Left lung (tissue), 10 donors: ENCODE results near the gene PCNA. TPM values are rescaled to one million over a fixed set of nuclear protein-coding genes. Genes with fewer than 3 reads are reported as not detected.

Experiments used
- ATAC-seq: fragments of 200-7000 bp; cut with Tn5 transposase; one replicate; pipeline ENCODE4 v1.9.1; 2020; ENCODE audit warnings: moderate library complexity
- DNase-seq, 4 donors: peaks; one replicate each; pipeline ENCODE4 v3.0.0-alpha.2; 2013 to 2020
- H3K27ac ChIP-seq, 2 donors: fragments of 200-600 bp; sonication (generic) in 1 of 2; one replicate each; pipeline versions ENCODE4 v1.5.0 to v1.8.0; 2020 to 2021
- H3K27me3 ChIP-seq, 2 donors: fragments of 200-600 bp; sonication (generic) in 1 of 2; one replicate each; pipeline versions ENCODE4 v1.5.0 to v1.8.0; 2020 to 2021
- H3K36me3 ChIP-seq, 2 donors: fragments of 200-600 bp; sonication (generic) in 1 of 2; one replicate each; pipeline versions ENCODE4 v1.5.0 to v1.8.0; 2020 to 2021
- H3K4me1 ChIP-seq, 2 donors: fragments of 200-600 bp; one replicate each; pipeline ENCODE4 v1.8.0; 2021
- H3K4me3 ChIP-seq, 2 donors: fragments of 200-600 bp; sonication (generic) in 1 of 2; one replicate each; pipeline versions ENCODE4 v1.5.0 to v1.8.0; 2020 to 2021; ENCODE audit warnings: mild to moderate bottlenecking in 1 of 2
- H3K9me3 ChIP-seq, 2 donors: fragments of 200-600 bp; sonication (generic) in 1 of 2; one replicate each; pipeline versions ENCODE4 v1.5.0 to v1.8.0; 2020 to 2021
- CTCF ChIP-seq, 2 donors: fragments of 200-600 bp; sonication (generic) in 1 of 2; IDR thresholded peaks; one replicate each; pipeline versions ENCODE4 v1.5.0 to v1.8.0; 2021; ENCODE audit warnings: antibody characterized with exemption in 2 of 2
- intact Hi-C, 2 donors: fragments of 100-400 bp; cut with DNase I; formaldehyde crosslinking; loops; one replicate each; pipeline versions ENCODE4 v1.11.2 to v1.14.2; 2022
- polyA plus RNA-seq, 6 donors: library from polyadenylated mRNA; unstranded; fragments of 120-200 nt; gene quantifications; one replicate each; pipeline ENCODE4 v1.2.1, GENCODE V29; 2013; ENCODE audit not compliant: insufficient read length in 6 of 6
- total RNA-seq, 2 donors: library from RNA; stranded (reverse); fragmentation: NEBNext Ultra II Directional; extraction: Animal tissue kit (Norgen Biotek cat#: 25700); gene quantifications; one replicate each; pipeline ENCODE4 v1.2.1, GENCODE V29; 2021
- donor health status: DM: no; HTN: yes; CAD: no.
- donor health status: DM: no; HTN: no; CAD: no.

Gene PCNA
- total and polyA plus RNA-seq, 8 donors, result 80.4 to 171 (median 130) TPM

DNA sequence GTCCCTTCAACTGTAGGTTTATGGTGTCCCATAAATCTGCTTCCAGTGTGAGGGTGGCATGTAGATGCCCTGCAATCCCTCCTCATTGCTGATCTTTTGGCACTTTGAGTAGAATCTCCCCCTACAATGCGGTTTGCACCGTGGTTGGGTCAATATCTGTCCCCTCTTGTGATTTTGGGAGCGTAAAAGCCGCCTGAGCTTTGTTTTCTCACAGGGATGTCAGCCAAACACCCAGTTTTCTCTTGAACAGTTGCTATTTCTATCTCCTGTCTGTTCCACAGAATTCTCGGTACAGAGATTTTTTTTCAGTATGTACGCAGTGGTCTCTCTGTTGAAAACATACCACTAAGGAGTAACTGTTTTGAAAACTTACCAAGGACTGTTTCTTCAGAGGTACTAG is 28.8 kb upstream of the PCNA start:
- Histone ChIP-seq H3K27ac (peak overlapping the region in 1 of 2 donors; percentile 76), H3K36me3 (no peaks in the 10 kb centered on the region), H3K9me3 (no peaks in the 10 kb centered on the region), H3K4me3 (no peak overlapping the region), H3K27me3 (no peaks in the 10 kb centered on the region), H3K4me1 (peaks cover 0 to 85% of the 10 kb centered on the region in 2 donors)
- ATAC-seq (no peak), DNase-seq (no peak)
- intact Hi-C loops, result no loop called here
- no peak for TF ChIP-seq CTCF (IDR thresholded peaks at IDR 0.05)

DNA sequence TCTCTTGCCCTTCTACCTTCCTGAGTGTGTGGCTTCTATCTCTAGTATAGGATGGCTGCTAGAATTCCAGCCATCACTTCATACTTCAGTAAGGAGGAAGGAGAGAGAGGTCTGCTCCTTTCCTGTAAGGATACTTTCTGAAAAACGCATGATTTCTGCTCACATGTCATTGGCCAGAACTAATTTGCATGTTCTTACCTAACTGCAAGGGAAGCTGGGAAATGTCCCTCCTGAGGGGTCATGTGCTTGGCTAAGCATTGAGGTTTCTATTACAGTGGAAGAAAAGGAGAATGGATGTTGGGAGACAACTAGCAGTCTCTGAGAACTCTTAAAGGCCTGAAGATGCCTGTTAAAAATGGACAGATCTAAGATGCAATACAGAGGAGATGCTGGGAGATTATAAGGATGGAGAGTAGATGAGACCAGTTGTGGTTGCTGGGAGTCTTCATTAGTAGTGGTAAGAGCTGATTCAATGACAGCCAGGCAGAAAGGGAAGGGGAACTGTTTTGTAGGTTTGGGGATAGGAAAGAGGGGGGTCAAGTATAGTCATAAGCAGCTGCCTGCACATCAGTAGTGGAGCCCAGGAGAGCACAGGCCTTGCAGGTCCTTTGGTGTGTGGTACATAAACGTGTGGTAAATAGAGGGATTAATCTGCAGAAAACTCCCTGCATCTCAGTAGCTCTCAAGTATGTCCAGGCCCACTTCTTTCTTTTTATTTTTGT is 27.3 kb upstream of the PCNA start:
- Histone ChIP-seq H3K27ac (peak overlapping the region in 1 of 2 donors; percentile 76), H3K4me3 (no peak overlapping the region), H3K4me1 (peaks cover 6 to 89% of the 10 kb centered on the region in 2 donors), H3K27me3 (no peaks in the 10 kb centered on the region), H3K36me3 (no peaks in the 10 kb centered on the region), H3K9me3 (no peaks in the 10 kb centered on the region)
- intact Hi-C loops, result no loop called here
- DNase-seq, result no peak
- TF ChIP-seq CTCF (IDR thresholded peaks at IDR 0.05), result no peak
- no peak for ATAC-seq

DNA sequence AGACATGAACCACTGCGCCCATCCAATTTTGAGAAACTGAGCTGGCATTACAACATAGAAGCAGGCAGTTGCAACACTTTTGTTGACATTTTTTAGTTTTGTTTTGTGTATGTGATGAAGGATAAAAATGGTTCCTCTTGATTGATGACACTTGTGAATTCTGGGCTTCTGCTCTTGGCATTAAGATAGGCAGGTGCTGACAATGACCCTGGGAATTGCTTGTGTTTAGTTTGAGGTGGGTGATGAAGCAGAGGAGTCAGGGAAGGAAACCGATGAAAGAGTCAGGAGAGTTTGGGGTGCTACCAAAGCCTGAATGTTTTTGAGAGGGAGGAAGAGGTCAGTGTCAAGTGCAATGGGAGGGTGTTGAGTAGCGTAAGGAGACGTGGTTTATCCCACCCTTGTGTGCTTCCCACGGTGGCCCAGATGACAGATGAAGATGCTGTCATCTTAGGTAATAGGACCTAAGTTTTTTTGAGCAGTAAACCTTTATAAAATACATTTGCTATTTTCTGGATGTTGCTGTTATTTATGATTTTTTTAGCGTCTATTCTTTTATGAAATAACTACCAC is 26.4 kb upstream of the PCNA start:
- Histone ChIP-seq H3K4me1 (peaks cover 6 to 91% of the 10 kb centered on the region in 2 donors), H3K36me3 (no peaks in the 10 kb centered on the region), H3K4me3 (no peak overlapping the region), H3K27me3 (no peaks in the 10 kb centered on the region), H3K27ac (peak overlapping the region in 1 of 2 donors; percentile 76), H3K9me3 (no peaks in the 10 kb centered on the region)
- TF ChIP-seq CTCF (IDR thresholded peaks at IDR 0.05), result no peak
- DNase-seq (no peak), ATAC-seq (no peak)
- intact Hi-C loops, result no loop called here

DNA sequence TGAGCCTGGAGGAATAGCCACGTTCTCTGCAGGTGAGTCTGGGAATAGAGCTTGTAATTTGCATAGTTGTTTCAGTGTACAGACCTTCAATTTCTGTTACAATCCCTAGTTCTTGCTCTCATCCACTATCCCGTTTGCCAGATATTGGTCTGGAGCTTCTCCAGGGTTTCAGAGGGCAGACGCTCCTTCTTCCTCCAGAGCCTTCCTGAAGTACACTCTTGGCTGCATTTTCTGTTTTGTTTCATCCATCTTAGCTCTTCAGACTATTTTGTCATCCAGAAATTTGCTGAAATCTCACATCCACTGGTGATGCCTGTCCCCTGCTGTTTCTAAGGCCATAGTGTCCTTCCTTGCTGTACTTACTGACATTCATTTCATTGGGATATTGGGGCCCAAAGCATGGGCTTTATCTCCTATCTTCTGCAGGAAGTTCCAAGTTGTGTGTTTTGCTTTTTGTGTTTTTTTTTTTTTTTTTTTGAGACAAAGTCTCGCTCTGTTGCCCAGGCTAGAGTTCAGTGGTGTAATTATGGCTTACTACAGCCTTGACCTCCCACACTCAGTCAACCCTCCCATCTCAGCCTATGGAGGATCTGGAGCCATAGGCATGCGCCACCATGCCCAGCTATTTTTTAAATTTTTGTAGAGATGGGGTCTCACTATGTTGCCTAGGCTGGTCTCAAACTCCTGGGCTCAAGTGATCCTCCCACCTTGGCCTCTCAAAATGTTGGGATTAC is 25.8 kb upstream of the PCNA start:
- DNase-seq, result no peak
- no peak for ATAC-seq
- peaks cover 6 to 87% of the 10 kb centered on the region in 2 donors for H3K4me1 ChIP-seq

More for the DNA sequence above, 25.8 kb upstream of the PCNA start:
- Histone ChIP-seq H3K36me3 (no peaks in the 10 kb centered on the region), H3K27ac (peak overlapping the region in 1 of 2 donors; percentile 76), H3K27me3 (no peaks in the 10 kb centered on the region), H3K9me3 (no peaks in the 10 kb centered on the region), H3K4me3 (no peak overlapping the region)
- TF ChIP-seq CTCF (IDR thresholded peaks at IDR 0.05), result no peak
- intact Hi-C loops, result no loop called here
